Mucosa of descending colon (tissue), 3 donors: ENCODE data around the gene LYRM4. TPM values are rescaled to one million over a fixed set of nuclear protein-coding genes. Genes with fewer than 3 reads are reported as not detected.

ENCODE experiments used
- ATAC-seq: fragments of 200-7000 bp; cut with Tn5 transposase; one replicate; pipeline ENCODE4 v1.9.1; 2020; ENCODE audit warnings: mild to moderate bottlenecking, moderate library complexity
- DNase-seq, 3 donors: peaks; one replicate each; pipeline ENCODE4 v3.0.0-alpha.2; 2020
- H3K36me3 ChIP-seq: fragments of 200-600 bp; one replicate; pipeline ENCODE4 v1.8.0; 2021; ENCODE audit warnings: low read depth, mild to moderate bottlenecking
- H3K4me1 ChIP-seq: fragments of 200-600 bp; one replicate; pipeline ENCODE4 v1.8.0; 2021; ENCODE audit warnings: low read depth, mild to moderate bottlenecking
- H3K4me3 ChIP-seq: fragments of 200-600 bp; one replicate; pipeline ENCODE4 v1.8.0; 2021; ENCODE audit warnings: mild to moderate bottlenecking
- H3K9me3 ChIP-seq: fragments of 200-600 bp; one replicate; pipeline ENCODE4 v1.8.0; 2021; ENCODE audit warnings: mild to moderate bottlenecking
- CTCF ChIP-seq: fragments of 200-600 bp; IDR thresholded peaks from one replicate; pipeline ENCODE4 v1.8.0; 2022; ENCODE audit warnings: antibody characterized with exemption, mild to moderate bottlenecking
- intact Hi-C, 2 donors: fragments of 100-400 bp; cut with DNase I in 1 of 2; cut with micrococcal nuclease in 1 of 2; formaldehyde crosslinking; loops; one replicate each; pipeline versions ENCODE4 v1.11.0 to v1.11.1; 2022; cut with DNase I, micrococcal nuclease
- microRNA-seq: library from miRNA; unstranded; fragments of <30 nt; microRNA quantifications from one replicate; pipeline ENCODE4, GENCODE V29; 2019
- total RNA-seq, 3 donors: library from RNA; stranded (reverse); fragmentation: NEBNext Ultra II Directional in 2 of 3; extraction: Animal tissue kit (Norgen Biotek cat#: 25700) in 2 of 3; gene quantifications; one replicate each; pipeline versions ENCODE4 v1.2.1 to v1.2.4, GENCODE V29; 2021 to 2023
- donor health status: DM: no; HTN: no; CAD: no; lungs with moderate emphysema.
- donor health status: DM: no; HTN: no; CAD: no.
- donor health status: DM: no; HTN: yes; CAD: no.

The LYRM4 gene
- total RNA-seq, 3 donors from 2014 or later, result 13.6 to 19.8 (median 13.9) TPM

DNA sequence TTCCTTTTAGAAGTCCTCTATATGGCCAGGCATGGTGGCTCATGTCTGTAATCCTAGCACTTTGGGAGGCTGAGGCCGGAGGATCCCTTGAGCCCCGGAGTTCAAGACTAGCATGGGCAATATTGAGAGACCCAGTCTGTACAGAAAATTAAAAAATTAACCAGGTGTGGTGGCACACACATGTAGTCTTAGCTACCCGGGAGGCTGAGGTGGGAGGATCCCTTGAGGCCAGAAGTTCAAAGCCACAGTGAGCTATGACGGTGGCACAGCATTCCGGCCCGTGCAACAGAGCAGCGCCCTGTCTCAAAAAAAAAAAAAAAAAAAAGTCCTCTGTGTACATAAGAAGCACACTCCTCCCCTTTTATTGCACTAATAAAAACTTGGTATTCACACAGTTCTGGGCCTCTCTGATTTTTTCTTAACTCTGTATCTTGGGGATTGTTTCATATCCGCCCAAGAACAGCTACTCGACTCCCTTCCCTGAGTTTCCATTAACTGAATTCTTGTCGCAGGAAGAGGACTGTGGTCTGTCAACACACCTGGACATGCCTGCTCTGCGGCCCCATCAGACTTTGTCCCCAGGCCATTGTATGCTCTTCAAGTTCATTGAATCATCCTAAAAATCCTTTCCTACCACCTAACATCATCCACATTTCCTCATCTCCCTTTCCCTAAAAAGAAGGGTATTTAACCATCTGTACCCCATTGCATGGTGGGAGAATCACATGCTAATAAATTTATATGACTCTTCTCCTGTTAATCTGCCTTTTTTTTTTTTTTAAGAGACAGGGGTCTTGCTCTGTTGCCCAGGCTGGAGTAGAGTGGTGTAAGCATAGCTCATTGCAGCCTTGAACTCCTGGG lies 201.5 kb downstream of the LYRM4 start:
- Histone ChIP-seq H3K4me1 (no peaks in the 10 kb centered on the region), H3K36me3 (no peaks in the 10 kb centered on the region), H3K9me3 (no peaks in the 10 kb centered on the region), H3K4me3 (no peak overlapping the region)
- ATAC-seq (peak; percentile 88), DNase-seq (peak in 2 of 3 donors; percentile 46 to 47)
- intact Hi-C loops, result no loop called here
- no peak for TF ChIP-seq CTCF

Small RNAs within 50 kb of the gene (microRNA-seq; reads per million reads assigned to microRNA genes)
- not detected for gene MIR3691

Other genes with a start within 250 kb of the LYRM4 start
- gene PPP1R3G, start 175.6 kb downstream of the LYRM4 start, total RNA-seq, result 1 to 10 TPM in 1 of 3 donors, under 1 TPM in 2; 0.46 to 2.8 (median 0.55) TPM
- 10 to 100 TPM; 15.2 to 21.6 (median 17.2) TPM for gene FARS2, start 563 bp upstream of the LYRM4 start, total RNA-seq